ENCODE measurements around the gene EIF4A3. TPM values are rescaled to one million over a fixed set of nuclear protein-coding genes. Genes with fewer than 3 reads are reported as not detected.

EIF4A3 gene
- total RNA-seq, 1 donor from 2014 or later = 54.1 TPM

DNA sequence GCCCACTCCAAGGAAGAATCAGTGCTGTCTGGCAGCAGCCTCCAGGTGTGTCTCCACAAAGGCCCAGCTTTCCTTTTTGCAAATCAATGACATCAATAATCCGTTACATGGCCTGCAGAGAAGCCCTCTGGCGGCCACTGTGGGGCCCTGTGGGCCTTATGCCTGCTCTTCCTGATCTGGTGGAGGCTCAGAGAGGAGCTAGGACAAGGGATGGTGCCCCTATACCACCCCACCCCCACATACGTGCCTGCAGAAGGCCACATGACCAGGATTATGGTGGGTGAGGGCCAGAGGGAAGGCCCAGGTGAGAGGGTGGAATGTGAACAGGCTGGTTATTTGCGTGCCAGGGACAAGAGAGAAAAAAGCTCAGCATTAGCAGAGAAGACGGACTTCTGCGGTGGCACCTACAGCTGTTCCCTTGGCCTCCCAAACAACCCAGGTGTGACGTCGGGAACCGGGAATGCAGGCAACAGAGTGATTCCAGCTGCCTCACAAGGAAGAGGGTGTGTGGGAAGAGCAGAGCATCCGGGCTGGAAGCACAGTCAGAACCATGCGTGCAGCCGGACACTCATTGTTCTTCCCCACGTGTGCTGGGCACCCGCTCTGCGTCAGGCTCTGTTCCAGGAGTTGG is 22.5 kb downstream of the EIF4A3 start:
- no peak overlapping the region for H3K27ac ChIP-seq
- ATAC-seq (peak; percentile 60 to 64), DNase-seq (no peak)
- H3K9me3 ChIP-seq = no peaks in the 10 kb centered on the region
- H3K36me3 ChIP-seq = peaks cover 2% of the 10 kb centered on the region
- H3K4me1 ChIP-seq = no peaks in the 10 kb centered on the region
- intact Hi-C loops (cut with DNase I) = no loop called here
- H3K27me3 ChIP-seq (ENCODE audit: low read depth) = no peaks in the 10 kb centered on the region
- H3K4me3 ChIP-seq = no peak overlapping the region
- TF ChIP-seq, protein P1, sequence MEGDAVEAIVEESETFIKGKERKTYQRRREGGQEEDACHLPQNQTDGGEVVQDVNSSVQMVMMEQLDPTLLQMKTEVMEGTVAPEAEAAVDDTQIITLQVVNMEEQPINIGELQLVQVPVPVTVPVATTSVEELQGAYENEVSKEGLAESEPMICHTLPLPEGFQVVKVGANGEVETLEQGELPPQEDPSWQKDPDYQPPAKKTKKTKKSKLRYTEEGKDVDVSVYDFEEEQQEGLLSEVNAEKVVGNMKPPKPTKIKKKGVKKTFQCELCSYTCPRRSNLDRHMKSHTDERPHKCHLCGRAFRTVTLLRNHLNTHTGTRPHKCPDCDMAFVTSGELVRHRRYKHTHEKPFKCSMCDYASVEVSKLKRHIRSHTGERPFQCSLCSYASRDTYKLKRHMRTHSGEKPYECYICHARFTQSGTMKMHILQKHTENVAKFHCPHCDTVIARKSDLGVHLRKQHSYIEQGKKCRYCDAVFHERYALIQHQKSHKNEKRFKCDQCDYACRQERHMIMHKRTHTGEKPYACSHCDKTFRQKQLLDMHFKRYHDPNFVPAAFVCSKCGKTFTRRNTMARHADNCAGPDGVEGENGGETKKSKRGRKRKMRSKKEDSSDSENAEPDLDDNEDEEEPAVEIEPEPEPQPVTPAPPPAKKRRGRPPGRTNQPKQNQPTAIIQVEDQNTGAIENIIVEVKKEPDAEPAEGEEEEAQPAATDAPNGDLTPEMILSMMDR (IDR thresholded peaks at IDR 0.05) = peak; percentile 18

DNA sequence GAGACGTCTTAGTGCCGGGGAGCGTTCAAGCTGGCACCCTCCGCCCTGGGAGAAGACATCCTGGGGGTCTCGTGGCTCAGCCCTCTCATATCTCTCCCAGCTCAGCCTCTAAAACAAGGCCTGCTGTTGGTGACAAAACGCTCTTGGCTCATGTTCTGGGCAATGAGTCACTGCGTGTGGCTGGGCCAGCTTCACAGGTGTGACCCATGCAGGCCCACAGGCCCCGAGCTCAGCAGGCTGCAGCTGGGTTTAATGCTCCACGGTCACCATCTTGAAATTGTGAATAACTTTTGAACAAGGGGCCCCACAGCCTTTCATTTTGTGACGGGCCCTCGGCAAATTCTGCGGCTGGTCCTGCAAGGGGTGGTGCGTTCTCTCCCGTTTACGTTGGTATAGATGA is 23.1 kb downstream of the EIF4A3 start:
- no peaks in the 10 kb centered on the region for H3K9me3 ChIP-seq
- H3K27ac ChIP-seq = no peak overlapping the region
- ATAC-seq (no peak), DNase-seq (no peak)
- intact Hi-C loops (cut with DNase I) = no loop called here
- H3K27me3 ChIP-seq (ENCODE audit: low read depth) = no peaks in the 10 kb centered on the region
- H3K4me3 ChIP-seq = no peak overlapping the region
- H3K4me1 ChIP-seq = no peaks in the 10 kb centered on the region
- TF ChIP-seq, protein P1 (IDR thresholded peaks at IDR 0.05) = no peak
- peaks cover 7% of the 10 kb centered on the region for H3K36me3 ChIP-seq

DNA sequence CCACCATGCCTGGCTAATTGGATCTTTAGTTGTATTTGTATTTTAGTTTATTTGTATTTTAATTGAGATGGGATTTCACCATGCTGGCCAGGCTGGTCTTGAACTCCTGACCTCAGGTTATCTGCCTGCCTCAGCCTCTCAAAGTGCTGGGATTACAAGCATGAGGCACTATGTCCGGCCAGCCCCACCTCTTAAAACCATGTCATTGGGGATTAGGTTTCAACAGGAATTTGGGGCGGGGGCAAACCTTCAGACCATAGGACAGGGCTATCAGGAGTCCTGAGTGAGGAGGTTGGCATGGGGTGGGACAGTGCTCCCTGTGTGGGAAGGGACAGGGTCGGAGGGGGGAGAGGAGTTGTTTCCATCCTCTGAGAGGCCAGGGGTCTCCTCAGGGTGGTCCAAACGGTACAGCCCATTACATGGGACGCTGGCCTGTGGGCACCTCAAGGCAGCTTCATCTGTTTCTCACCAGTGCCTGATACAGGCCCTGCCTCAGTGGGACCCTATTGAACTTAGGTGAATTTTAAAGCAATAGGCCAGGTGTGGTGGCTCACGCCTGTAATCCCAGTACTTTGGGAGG is 23.9 kb downstream of the EIF4A3 start:
- Histone ChIP-seq H3K27ac (no peak overlapping the region), H3K36me3 (peaks cover 13% of the 10 kb centered on the region), H3K27me3 (ENCODE audit: low read depth) (no peaks in the 10 kb centered on the region), H3K9me3 (no peaks in the 10 kb centered on the region), H3K4me1 (no peaks in the 10 kb centered on the region), H3K4me3 (no peak overlapping the region)
- DNase-seq (no peak), ATAC-seq (no peak)
- TF ChIP-seq, protein P1 (IDR thresholded peaks at IDR 0.05) = no peak
- intact Hi-C loops (cut with DNase I) = no loop called here

DNA sequence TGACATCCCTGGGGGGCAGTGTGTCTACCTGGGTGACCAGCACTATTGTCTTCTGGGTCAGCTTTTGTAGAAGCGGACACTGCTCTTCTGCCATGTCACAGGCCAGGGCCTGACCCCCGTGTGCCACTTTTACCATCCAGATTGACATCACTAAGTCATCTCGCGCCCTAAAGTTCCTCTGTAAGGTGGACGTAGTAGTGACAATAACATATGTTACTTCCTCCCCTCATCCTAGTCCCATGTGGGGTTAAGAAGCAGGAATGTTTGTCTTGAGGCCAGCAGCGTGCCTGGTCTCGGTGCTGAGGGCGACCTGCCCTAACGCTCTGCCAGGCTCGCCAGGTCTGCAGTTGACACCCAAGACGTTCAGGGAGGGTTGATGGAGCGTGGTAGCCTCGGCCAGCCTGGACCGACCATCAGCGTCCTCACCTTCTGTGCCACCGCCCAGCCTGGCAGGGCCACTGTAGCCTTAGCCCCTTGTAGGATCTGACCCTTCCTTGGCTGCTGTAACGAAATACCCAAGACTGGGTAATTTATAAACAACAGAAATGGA is 24.8 kb downstream of the EIF4A3 start:
- H3K4me1 ChIP-seq = no peaks in the 10 kb centered on the region
- no peaks in the 10 kb centered on the region for H3K27me3 ChIP-seq (ENCODE audit: low read depth)
- H3K27ac ChIP-seq = no peak overlapping the region
- ATAC-seq (no peak), DNase-seq (no peak)
- H3K4me3 ChIP-seq = no peak overlapping the region
- intact Hi-C loops (cut with DNase I) = no loop called here
- TF ChIP-seq, protein P1 (IDR thresholded peaks at IDR 0.05) = no peak
- H3K9me3 ChIP-seq = no peaks in the 10 kb centered on the region
- peaks cover 22% of the 10 kb centered on the region for H3K36me3 ChIP-seq

DNA sequence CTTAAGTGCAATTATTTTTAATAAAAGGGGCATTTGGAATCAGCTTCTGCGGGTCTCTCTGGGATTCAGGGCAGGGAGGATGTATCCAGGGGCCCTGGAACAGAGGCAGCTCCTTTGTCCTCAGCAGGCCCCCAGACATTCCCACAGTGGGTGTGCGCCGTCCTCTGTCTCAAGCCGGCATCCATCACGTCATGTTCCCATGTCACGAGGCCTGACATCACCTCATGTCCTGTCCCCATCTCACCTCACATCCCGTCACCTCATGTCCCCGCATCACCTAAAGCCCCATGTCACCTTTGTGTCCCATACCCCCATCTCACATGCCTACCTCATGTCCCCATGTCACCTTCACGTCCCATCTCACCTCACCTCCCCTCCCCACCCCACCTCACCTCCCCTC is 27.1 kb downstream of the EIF4A3 start:
- Histone ChIP-seq H3K36me3 (peaks cover 22% of the 10 kb centered on the region), H3K4me1 (no peaks in the 10 kb centered on the region), H3K27ac (no peak overlapping the region), H3K9me3 (no peaks in the 10 kb centered on the region), H3K27me3 (ENCODE audit: low read depth) (no peaks in the 10 kb centered on the region), H3K4me3 (no peak overlapping the region)
- DNase-seq (no peak), ATAC-seq (no peak)
- intact Hi-C loops (cut with DNase I) = no loop called here
- TF ChIP-seq, protein P1 (IDR thresholded peaks at IDR 0.05) = no peak

Measured in lower lobe of right lung (tissue), 2 donors.